AG04449 (cell line): ENCODE data around the gene FDCSP.
"Not testable (repeated sequence)": the region's sequence is repeated elsewhere in the genome, so short reads cannot be mapped to it uniquely, and the experiment has no call there.

Source experiments
- CTCF ChIA-PET: fragments of 350-600 bp; formaldehyde crosslinking; extraction: SDS; loops from one replicate; lab custom pipeline; 2021; ENCODE audit warnings: antibody characterized with exemption; lab: Yijun Ruan, JAX
- POLR2A ChIA-PET: fragments of 400-600, 350-600 bp; formaldehyde crosslinking; extraction: SDS; loops from one replicate; lab custom pipeline; 2020; ENCODE audit warnings: antibody characterized with exemption, inconsistent platforms; lab: Yijun Ruan, JAX
- DNase-seq: peaks from one replicate; pipeline ENCODE4 v3.0.0-alpha.2; 2010; ENCODE audit warnings: low read depth, low spot score
- H3K4me3 ChIP-seq: 2 replicates; pipeline ENCODE4 v1.5.1; 2011; ENCODE audit warnings: low read depth, mild to moderate bottlenecking, control low read depth, low read length
- TF ChIP-seq, protein P1 (sequence below): IDR thresholded peaks from one replicate; pipeline ENCODE4 v1.5.1; 2011; ENCODE audit warnings: mild to moderate bottlenecking, moderate library complexity, low read length, control low read depth, inconsistent platforms; ENCODE audit not compliant: insufficient read depth; ENCODE audit errors: missing control alignments

The FDCSP gene

DNA sequence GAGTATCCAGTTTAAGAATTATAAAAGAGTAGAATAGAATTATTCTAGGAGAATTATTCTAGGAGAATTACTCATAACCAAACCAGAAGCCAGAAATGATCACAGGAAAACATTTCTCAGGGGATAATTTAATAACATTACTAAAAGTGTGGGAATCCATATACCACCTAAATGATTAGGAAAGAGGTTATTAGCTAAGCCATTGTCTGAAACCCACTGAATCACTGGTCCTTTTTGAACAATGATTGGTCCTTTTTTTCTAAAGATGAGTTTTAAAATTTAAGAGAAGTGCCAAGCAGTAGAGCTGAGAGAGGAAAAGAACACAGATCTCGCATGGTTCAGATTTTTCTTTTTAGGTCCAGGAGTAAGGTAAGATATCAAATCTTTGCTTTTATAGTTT is 30.5 kb upstream of the FDCSP start, which contains the start of gene ODAM:
Gene ODAM (plus strand): TSS at position 301 of the 400 bp plus-strand sequence. CDS start 819 bp downstream, outside the sequence.
- ChIA-PET POLR2A (no interaction called here), CTCF (interaction anchor here (1.4 kb wide), 1 partner anchor 12 kb away, joined by 10 read pairs; no protein-coding TSS in a partner anchor)
- DNase-seq = no peak
- TF ChIP-seq, protein P1, sequence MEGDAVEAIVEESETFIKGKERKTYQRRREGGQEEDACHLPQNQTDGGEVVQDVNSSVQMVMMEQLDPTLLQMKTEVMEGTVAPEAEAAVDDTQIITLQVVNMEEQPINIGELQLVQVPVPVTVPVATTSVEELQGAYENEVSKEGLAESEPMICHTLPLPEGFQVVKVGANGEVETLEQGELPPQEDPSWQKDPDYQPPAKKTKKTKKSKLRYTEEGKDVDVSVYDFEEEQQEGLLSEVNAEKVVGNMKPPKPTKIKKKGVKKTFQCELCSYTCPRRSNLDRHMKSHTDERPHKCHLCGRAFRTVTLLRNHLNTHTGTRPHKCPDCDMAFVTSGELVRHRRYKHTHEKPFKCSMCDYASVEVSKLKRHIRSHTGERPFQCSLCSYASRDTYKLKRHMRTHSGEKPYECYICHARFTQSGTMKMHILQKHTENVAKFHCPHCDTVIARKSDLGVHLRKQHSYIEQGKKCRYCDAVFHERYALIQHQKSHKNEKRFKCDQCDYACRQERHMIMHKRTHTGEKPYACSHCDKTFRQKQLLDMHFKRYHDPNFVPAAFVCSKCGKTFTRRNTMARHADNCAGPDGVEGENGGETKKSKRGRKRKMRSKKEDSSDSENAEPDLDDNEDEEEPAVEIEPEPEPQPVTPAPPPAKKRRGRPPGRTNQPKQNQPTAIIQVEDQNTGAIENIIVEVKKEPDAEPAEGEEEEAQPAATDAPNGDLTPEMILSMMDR = no peak
- no peak within 1 kb of the TSS for H3K4me3 ChIP-seq

DNA sequence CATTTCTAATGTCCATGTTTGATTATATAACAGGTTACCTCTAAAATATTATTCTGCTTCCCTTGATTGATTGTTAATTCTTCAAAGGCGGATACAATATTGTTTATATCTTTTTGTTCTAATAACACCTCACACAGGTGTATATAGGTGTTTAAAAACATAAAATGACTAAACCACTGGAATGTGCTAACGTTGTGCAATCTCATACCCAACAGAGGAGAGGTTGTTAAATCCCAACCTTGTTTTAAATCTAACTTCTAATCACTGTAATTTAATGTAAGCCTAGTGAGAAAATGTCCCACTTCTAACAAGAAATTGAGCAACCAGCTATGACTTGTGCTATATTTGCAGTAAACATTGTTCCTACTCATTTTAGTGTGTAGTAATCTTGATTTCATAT is 29.1 kb upstream of the FDCSP start:
- TF ChIP-seq, protein P1 = no peak
- CTCF ChIA-PET = interaction anchor here (1.4 kb wide), 1 partner anchor 13 kb away, joined by 10 read pairs; no protein-coding TSS in a partner anchor
- DNase-seq = no peak
- POLR2A ChIA-PET = no interaction called here
- no peak overlapping the region for H3K4me3 ChIP-seq

DNA sequence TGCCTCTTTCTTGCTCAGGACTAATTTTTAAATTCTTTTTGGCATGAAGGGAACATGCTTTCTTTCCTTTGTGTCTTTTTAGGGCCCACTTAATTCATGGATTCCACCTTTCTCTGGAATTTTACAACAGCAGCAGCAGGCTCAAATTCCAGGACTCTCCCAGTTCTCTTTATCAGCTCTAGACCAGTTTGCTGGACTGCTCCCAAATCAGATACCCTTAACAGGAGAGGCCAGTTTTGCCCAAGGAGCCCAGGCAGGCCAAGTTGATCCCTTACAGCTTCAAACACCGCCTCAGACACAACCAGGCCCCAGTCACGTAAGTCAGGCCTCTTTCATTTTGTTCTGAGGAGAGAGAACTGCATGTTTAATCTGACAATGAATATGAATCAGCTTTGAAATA is 28.1 kb upstream of the FDCSP start:
- POLR2A ChIA-PET = no interaction called here
- CTCF ChIA-PET = interaction anchor here (1.0 to 1.1 kb wide), 3 partner anchors 13 to 15 kb away, joined by 3 read pairs; no protein-coding TSS in a partner anchor
- H3K4me3 ChIP-seq = no peak overlapping the region
- TF ChIP-seq, protein P1 = no peak
- DNase-seq = no peak

DNA sequence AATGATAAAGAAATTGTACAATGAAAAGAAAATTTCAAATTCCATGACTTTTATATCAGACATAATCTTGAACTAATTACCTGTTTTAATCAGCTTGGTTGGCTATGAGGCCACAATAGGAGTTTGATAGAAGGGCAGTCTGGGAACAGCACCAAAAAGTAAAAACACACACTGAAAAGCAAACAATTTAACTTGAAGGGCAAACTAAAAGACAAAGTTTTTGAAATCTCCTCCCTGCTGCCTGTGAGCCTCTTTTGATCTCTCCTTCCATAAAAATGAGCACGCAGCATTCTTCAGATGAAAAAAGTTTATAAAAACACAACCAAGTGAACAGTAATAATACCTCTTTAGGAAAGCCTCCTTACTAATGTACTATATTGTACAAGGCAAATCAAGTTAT is 22.3 kb upstream of the FDCSP start:
- CTCF ChIA-PET = interaction anchor here (2.0 kb wide), 1 partner anchor 19 kb away, joined by 7 read pairs; no protein-coding TSS in a partner anchor
- TF ChIP-seq, protein P1 = no peak
- DNase-seq = no peak
- POLR2A ChIA-PET = no interaction called here
- no peak overlapping the region for H3K4me3 ChIP-seq

DNA sequence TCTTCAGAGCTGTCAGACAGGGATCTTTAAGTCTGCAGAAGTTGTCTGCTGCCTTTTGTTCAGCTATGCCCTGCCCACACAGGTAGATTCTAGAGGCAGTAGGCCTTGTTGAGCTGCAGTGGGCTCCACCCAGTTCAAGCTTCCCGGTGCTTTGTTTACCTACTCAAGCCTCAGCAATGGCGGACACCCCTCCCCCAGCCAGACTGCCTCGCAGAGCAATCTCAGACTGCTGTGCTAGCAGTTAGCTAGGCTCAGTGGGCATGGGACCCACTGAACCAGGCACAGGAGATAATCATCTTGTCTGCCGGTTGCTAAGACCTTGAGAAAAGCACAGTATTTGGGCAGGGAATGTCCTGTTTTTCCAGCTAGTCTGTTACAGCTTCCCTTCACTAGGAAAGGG is 13.2 kb upstream of the FDCSP start:
- H3K4me3 ChIP-seq, CTCF ChIA-PET, DNase-seq, POLR2A ChIA-PET: not testable (repeated sequence)

DNA sequence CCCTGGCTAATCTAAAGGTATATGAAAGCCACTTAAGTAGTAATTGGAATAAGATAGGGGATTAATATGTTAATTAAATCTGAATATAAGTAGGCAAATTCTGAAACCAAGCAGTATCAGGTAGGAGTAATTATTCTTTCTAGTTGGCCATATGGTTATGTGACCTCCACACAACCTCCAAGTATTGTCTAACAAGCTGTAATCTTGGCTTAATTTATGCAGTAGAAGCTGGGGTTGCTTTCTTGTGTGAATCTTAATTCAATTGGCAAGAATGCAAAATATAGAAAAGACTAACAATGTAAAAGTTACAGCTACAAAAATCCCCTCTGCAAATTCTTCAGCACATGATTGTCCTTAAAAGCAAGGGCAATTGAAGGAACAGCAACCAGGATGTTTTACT is 9.8 kb upstream of the FDCSP start:
- POLR2A ChIA-PET, DNase-seq, H3K4me3 ChIP-seq, CTCF ChIA-PET: not testable (repeated sequence)

DNA sequence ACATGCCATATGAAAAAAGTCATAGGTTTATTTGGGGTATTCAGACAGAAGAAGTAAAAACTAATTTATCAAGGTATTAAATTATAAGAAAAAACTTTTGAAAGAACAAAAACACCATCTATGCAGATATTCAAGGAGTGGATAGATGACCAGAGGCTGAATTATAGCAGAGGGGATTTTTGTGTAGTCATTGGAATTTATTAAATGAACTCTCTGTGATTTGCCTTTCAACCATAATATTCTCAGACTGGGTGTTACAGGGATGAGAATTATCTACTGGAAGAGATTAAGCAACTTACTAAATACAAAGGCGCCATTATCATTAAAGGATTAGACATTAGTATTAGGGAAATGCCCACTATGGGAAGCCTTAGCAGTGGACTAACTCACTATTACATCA is 9.4 kb upstream of the FDCSP start:
- DNase-seq, CTCF ChIA-PET, POLR2A ChIA-PET, H3K4me3 ChIP-seq: not testable (repeated sequence)

DNA sequence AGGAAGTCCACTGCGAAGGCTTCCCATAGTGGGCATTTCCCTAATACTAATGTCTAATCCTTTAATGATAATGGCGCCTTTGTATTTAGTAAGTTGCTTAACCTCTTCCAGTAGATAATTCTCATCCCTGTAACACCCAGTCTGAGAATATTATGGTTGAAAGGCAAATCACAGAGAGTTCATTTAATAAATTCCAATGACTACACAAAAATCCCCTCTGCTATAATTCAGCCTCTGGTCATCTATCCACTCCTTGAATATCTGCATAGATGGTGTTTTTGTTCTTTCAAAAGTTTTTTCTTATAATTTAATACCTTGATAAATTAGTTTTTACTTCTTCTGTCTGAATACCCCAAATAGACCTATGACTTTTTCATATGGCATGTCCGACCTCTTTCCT is 4.5 kb upstream of the FDCSP start:
- CTCF ChIA-PET = not testable (repeated sequence)

DNA sequence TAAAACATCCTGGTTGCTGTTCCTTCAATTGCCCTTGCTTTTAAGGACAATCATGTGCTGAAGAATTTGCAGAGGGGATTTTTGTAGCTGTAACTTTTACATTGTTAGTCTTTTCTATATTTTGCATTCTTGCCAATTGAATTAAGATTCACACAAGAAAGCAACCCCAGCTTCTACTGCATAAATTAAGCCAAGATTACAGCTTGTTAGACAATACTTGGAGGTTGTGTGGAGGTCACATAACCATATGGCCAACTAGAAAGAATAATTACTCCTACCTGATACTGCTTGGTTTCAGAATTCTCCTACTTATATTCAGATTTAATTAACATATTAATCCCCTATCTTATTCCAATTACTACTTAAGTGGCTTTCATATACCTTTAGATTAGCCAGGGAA is 4.1 kb upstream of the FDCSP start:
- DNase-seq, H3K4me3 ChIP-seq, CTCF ChIA-PET, POLR2A ChIA-PET: not testable (repeated sequence)

More for the DNA sequence above, 4.5 kb upstream of the FDCSP start:
- POLR2A ChIA-PET, H3K4me3 ChIP-seq, DNase-seq: not testable (repeated sequence)
